ENCODE results near the gene BTLA. TPM values are rescaled to one million over a fixed set of nuclear protein-coding genes. Genes with fewer than 3 reads are reported as not detected.
"Not testable (repeated sequence)": the region's sequence is repeated elsewhere in the genome, so short reads cannot be mapped to it uniquely, and the experiment has no call there.

BTLA gene
- total and polyA plus RNA-seq, 5 experiments from 2014 or later = 5.5 to 18.5 (median 13.8) TPM

GRCh38 chr3:112427123-112427522, 72.1 kb downstream of the BTLA start:
- Mint-ChIP-seq H3K4me3 (no peak overlapping the region), H3K4me1 (peaks cover 0 to 12% (median 3%) of the 10 kb centered on the region in 4 donors), H3K27me3 (peaks cover 0 to under 1% (median 0%) of the 10 kb centered on the region in 5 donors), H3K36me3 (no peaks in the 10 kb centered on the region), H3K27ac (no peak overlapping the region), H3K9me3 (peaks cover 0 to 5% (median 0%) of the 10 kb centered on the region in 9 donors)
- no peak for ATAC-seq
- POLR2A ChIA-PET = no interaction called here
- no peak for DNase-seq

- DNase-seq = no peak
- no peak overlapping the region for H3K4me3 Mint-ChIP-seq
- peaks cover 0 to 12% (median 5%) of the 10 kb centered on the region in 4 donors for H3K4me1 Mint-ChIP-seq
- peaks cover 0 to 4% (median 0%) of the 10 kb centered on the region in 5 donors for H3K27me3 Mint-ChIP-seq
- H3K36me3 Mint-ChIP-seq = no peaks in the 10 kb centered on the region
- peak overlapping the region in 2 of 10 donors; percentile 16 to 30 for H3K27ac Mint-ChIP-seq
- ATAC-seq = no peak
- H3K9me3 Mint-ChIP-seq = peaks cover 0 to under 1% (median 0%) of the 10 kb centered on the region in 9 donors
- POLR2A ChIA-PET = no interaction called here
Measured at GRCh38 chr3:112425858-112426750, 73.2 kb downstream of the BTLA start.

- no peaks in the 10 kb centered on the region for H3K9me3 Mint-ChIP-seq
- POLR2A ChIA-PET = no interaction called here
- no peaks in the 10 kb centered on the region for H3K36me3 Mint-ChIP-seq
- no peak overlapping the region for H3K4me3 Mint-ChIP-seq
- H3K4me1 Mint-ChIP-seq = peaks cover 0 to 12% (median 5%) of the 10 kb centered on the region in 4 donors
- no peak overlapping the region for H3K27ac Mint-ChIP-seq
- peaks cover 0 to 4% (median 0%) of the 10 kb centered on the region in 5 donors for H3K27me3 Mint-ChIP-seq
- DNase-seq (no peak), ATAC-seq (no peak)
Measured at GRCh38 chr3:112425382-112425781, 73.9 kb downstream of the BTLA start.

- ATAC-seq (no peak), DNase-seq (no peak)
- H3K4me1 Mint-ChIP-seq = peaks cover 0 to 12% (median 5%) of the 10 kb centered on the region in 4 donors
- H3K36me3 Mint-ChIP-seq = no peaks in the 10 kb centered on the region
- H3K27ac Mint-ChIP-seq = no peak overlapping the region
- no peak overlapping the region for H3K4me3 Mint-ChIP-seq
- H3K9me3 Mint-ChIP-seq = no peaks in the 10 kb centered on the region
- POLR2A ChIA-PET = no interaction called here
- H3K27me3 Mint-ChIP-seq = peaks cover 0 to 4% (median 0%) of the 10 kb centered on the region in 5 donors
Measured at GRCh38 chr3:112424394-112424793, 74.9 kb downstream of the BTLA start.

GRCh38 chr3:112422921-112423320, 76.4 kb downstream of the BTLA start:
- ATAC-seq, H3K27me3 Mint-ChIP-seq, H3K36me3 Mint-ChIP-seq, H3K4me3 Mint-ChIP-seq, DNase-seq, H3K27ac Mint-ChIP-seq, POLR2A ChIA-PET, H3K9me3 Mint-ChIP-seq: not testable (repeated sequence)
- peaks cover 0 to 12% (median 3%) of the 10 kb centered on the region in 4 donors for H3K4me1 Mint-ChIP-seq

- H3K4me1 Mint-ChIP-seq, ATAC-seq, H3K27me3 Mint-ChIP-seq, H3K4me3 Mint-ChIP-seq, POLR2A ChIA-PET, H3K9me3 Mint-ChIP-seq, DNase-seq, H3K27ac Mint-ChIP-seq, H3K36me3 Mint-ChIP-seq: not testable (repeated sequence)
Measured at GRCh38 chr3:112418526-112418925, 80.7 kb downstream of the BTLA start.

- Mint-ChIP-seq H3K36me3 (no peaks in the 10 kb centered on the region), H3K9me3 (peaks cover 0 to 3% (median 0%) of the 10 kb centered on the region in 9 donors), H3K27ac (no peak overlapping the region), H3K27me3 (peaks cover 0 to 4% (median 0%) of the 10 kb centered on the region in 5 donors), H3K4me3 (no peak overlapping the region), H3K4me1 (peaks cover 0 to 11% (median 2%) of the 10 kb centered on the region in 4 donors)
- POLR2A ChIA-PET = no interaction called here
- ATAC-seq = no peak
- no peak for DNase-seq
Measured at GRCh38 chr3:112417696-112418318, 81.5 kb downstream of the BTLA start.

- POLR2A ChIA-PET = interaction anchor here (0.5 kb wide), 1 partner anchor 37 kb away, joined by 6 read pairs; no protein-coding TSS in a partner anchor
- Mint-ChIP-seq H3K9me3 (peaks cover 0 to 3% (median 0%) of the 10 kb centered on the region in 9 donors), H3K27me3 (peaks cover 0 to 1% (median 0%) of the 10 kb centered on the region in 5 donors), H3K36me3 (no peaks in the 10 kb centered on the region), H3K4me3 (no peak overlapping the region), H3K27ac (no peak overlapping the region), H3K4me1 (peaks cover 0 to 17% (median 2%) of the 10 kb centered on the region in 4 donors)
- ATAC-seq = no peak
- DNase-seq = no peak
Measured at GRCh38 chr3:112416391-112417212, 82.7 kb downstream of the BTLA start.

- H3K4me3 Mint-ChIP-seq = no peak overlapping the region
- peaks cover 0 to 17% (median 3%) of the 10 kb centered on the region in 4 donors for H3K4me1 Mint-ChIP-seq
- H3K36me3 Mint-ChIP-seq = no peaks in the 10 kb centered on the region
- POLR2A ChIA-PET = no interaction called here
- DNase-seq (no peak), ATAC-seq (no peak)
- peaks cover 0 to 3% (median 0%) of the 10 kb centered on the region in 9 donors for H3K9me3 Mint-ChIP-seq
- H3K27ac Mint-ChIP-seq = peak overlapping the region in 1 of 10 donors; percentile 63
- no peaks in the 10 kb centered on the region for H3K27me3 Mint-ChIP-seq
Measured at GRCh38 chr3:112415390-112415789, 83.9 kb downstream of the BTLA start.

Other genes with a start within 250 kb of the BTLA start
- not detected for gene SLC9C1, start 205.3 kb downstream of the BTLA start, total RNA-seq
- gene SLC9C1, start 205.3 kb downstream of the BTLA start, polyA plus RNA-seq = not detected
- gene CD200, start 166.3 kb downstream of the BTLA start, total RNA-seq = 1 to 10 TPM; 1.7 to 1.8 TPM
- 1 to 10 TPM in 1 of 3 donors, under 1 TPM in 2; 0.76 to 1.1 (median 0.79) TPM for gene CD200, start 166.3 kb downstream of the BTLA start, polyA plus RNA-seq
- 10 to 100 TPM; 49.7 to 57.4 TPM for gene ATG3, start 62.5 kb upstream of the BTLA start, total RNA-seq
- gene ATG3, start 62.5 kb upstream of the BTLA start, polyA plus RNA-seq = 10 to 100 TPM; 73.4 to 78.1 (median 74.7) TPM
- 10 to 100 TPM; 23.1 to 24.7 TPM for gene SLC35A5, start 62.6 kb upstream of the BTLA start, total RNA-seq
- gene SLC35A5, start 62.6 kb upstream of the BTLA start, polyA plus RNA-seq = 10 to 100 TPM in 2 of 3 donors, 1 to 10 TPM in 1; 7.9 to 13.7 (median 11.4) TPM
- gene CCDC80, start 141.7 kb upstream of the BTLA start, total RNA-seq = not detected
- gene CCDC80, start 141.7 kb upstream of the BTLA start, polyA plus RNA-seq = under 1 TPM in 2 of 3 donors, not detected in 1; 0.04 to 0.09 TPM